Measurements from ENCODE around the gene PODN.

- TF ChIP-seq CTCF (IDR thresholded peaks at IDR 0.05 in 8 of 11, conservative IDR thresholded peaks at IDR 0.05 in 3 of 11) (no peak), POLR2A (IDR thresholded peaks at IDR 0.05) (no peak), POLR2AphosphoS5 (IDR thresholded peaks at IDR 0.05) (no peak)
Observed at GRCh38 chr1:53091841-53092645, 30.0 kb downstream of the PODN start.
